Testis (tissue), 2 donors: ENCODE results near the gene RAP2A.

Source experiments
- CTCF ChIP-seq, 3 experiments: fragments of 450-650 bp in 2 of 3; fragments of 200-600 bp in 1 of 3; sonication (generic) in 1 of 3; IDR thresholded peaks; one replicate each; pipeline ENCODE4 v1.5.1; 2016 to 2019; ENCODE audit warnings: antibody characterized with exemption in 3 of 3, mild to moderate bottlenecking in 2 of 3, moderate library complexity in 1 of 3
- POLR2A ChIP-seq: fragments of 450-650 bp; IDR thresholded peaks from one replicate; pipeline ENCODE4 v1.6.1; 2017; ENCODE audit warnings: antibody characterized with exemption, mild to moderate bottlenecking, moderate library complexity

GRCh38 chr13:97423300-97424045, 10.5 kb upstream of the RAP2A start:
- TF ChIP-seq CTCF (IDR thresholded peaks at IDR 0.05): no peak
- no peak for TF ChIP-seq POLR2A
